Brain pericyte (primary cell): ENCODE results near the gene TBC1D30.

Experiments
- DNase-seq: peaks from one replicate; pipeline ENCODE4 v3.0.0-alpha.2; 2012; ENCODE audit warnings: low read depth, low spot score

TBC1D30 gene

GRCh38 chr12:64911912-64912311, 87.5 kb downstream of the TBC1D30 start:
- DNase-seq: no peak

- DNase-seq: no peak
Measured at GRCh38 chr12:64912516-64913255, 88.2 kb downstream of the TBC1D30 start.

DNA sequence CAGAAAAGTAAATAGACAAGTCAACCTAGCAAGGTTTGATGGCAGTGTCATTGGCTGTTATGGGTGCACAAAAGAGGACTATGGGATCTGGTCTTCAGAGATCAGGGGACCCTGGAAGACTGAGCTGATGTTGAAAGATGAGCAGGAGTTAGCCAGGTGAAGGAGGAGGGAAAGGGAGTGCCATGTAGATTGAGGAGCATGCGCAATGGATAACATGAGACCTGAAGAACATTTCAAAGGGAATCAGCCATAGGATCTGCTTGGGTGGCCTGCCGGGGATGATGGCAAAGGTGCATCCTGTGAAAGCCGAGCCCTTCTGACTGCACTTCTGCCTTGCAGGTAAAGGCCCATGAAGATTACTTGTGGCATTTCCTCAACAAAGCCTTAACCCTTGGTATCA, 90.8 kb downstream of the TBC1D30 start:
- DNase-seq: no peak

- DNase-seq: no peak
Measured at GRCh38 chr12:64916411-64917261, 92.2 kb downstream of the TBC1D30 start.

DNA sequence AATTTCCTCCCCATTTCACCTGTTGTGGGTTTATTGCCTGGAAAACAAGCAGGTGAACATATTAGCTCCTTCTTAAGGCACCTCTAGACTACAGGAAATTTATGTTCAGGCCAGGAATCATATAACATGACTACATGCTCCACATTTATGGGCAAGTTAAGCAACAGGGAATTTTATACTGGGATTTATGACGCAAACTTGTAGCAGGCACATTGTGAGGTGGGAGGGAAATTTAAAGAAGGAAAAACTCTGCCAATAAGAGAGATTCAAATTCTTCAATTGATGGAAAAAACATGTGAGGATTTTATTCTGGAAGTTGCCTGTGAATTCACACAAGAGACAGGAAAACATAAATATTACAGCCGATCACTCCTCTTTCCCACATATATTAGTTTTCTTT, 93.9 kb downstream of the TBC1D30 start:
- no peak for DNase-seq

DNA sequence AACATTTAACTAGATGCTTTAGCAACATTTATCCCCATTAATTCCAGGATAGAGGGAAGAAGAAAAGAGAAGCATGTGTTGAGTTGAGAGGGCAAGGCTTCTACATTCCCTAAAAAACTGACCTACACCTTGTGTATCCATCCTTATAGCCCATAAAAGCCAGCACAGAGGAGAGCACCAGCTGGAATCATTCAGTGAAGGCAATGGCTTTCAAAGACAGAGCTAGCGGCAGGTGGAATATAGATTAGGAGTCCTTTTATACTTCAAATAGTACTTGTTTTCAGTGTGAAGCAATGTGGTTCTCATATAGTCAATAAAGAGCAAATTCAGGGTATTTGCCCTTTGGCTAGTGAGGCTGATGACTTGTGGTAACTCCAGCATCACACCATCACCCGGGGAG, 94.4 kb downstream of the TBC1D30 start:
- no peak for DNase-seq

- no peak for DNase-seq
Measured at GRCh38 chr12:64922853-64923252, 98.4 kb downstream of the TBC1D30 start.

- DNase-seq: no peak
Measured at GRCh38 chr12:64923536-64923935, 99.1 kb downstream of the TBC1D30 start.
